Muscle layer of duodenum (tissue), 2 donors: ENCODE results near the gene ASCC1.

Source experiments
- H3K27ac ChIP-seq: one replicate; pipeline ENCODE4 v1.7.0; 2013; ENCODE audit warnings: mild to moderate bottlenecking, low read length
- H3K27me3 ChIP-seq: one replicate; pipeline ENCODE4 v1.7.0; 2013; ENCODE audit warnings: low read depth, mild to moderate bottlenecking, control low read depth, low read length
- H3K36me3 ChIP-seq, 2 donors: one replicate each; pipeline ENCODE4 v1.7.0; 2013; ENCODE audit warnings: low read length in 2 of 2, control low read depth in 1 of 2, mild to moderate bottlenecking in 1 of 2; ENCODE audit not compliant: insufficient read depth in 2 of 2, control insufficient read depth in 1 of 2
- H3K4me1 ChIP-seq, 2 donors: one replicate each; pipeline ENCODE4 v1.7.0; 2013; ENCODE audit warnings: low read length in 2 of 2, mild to moderate bottlenecking in 2 of 2, control low read depth in 1 of 2, moderate library complexity in 1 of 2; ENCODE audit not compliant: insufficient read depth in 2 of 2, control insufficient read depth in 1 of 2
- H3K4me3 ChIP-seq, 2 donors: one replicate each; pipeline ENCODE4 v1.7.0; 2013; ENCODE audit warnings: low read length in 2 of 2, low read depth in 1 of 2, mild to moderate bottlenecking in 1 of 2
- H3K9me3 ChIP-seq, 2 donors: one replicate each; pipeline ENCODE4 v1.7.0; 2013; ENCODE audit warnings: low read length in 2 of 2, control low read depth in 1 of 2, mild to moderate bottlenecking in 1 of 2; ENCODE audit not compliant: control insufficient read depth in 1 of 2
- donor health status: healthy.

Gene ASCC1

GRCh38 chr10:72105710-72106109 is 110.4 kb downstream of the ASCC1 start:
- H3K36me3 ChIP-seq = peaks cover 3 to 12% of the 10 kb centered on the region in 2 donors
- H3K27me3 ChIP-seq = no peaks in the 10 kb centered on the region
- H3K4me3 ChIP-seq = no peak overlapping the region
- no peak overlapping the region for H3K27ac ChIP-seq
- peaks cover 0 to 4% of the 10 kb centered on the region in 2 donors for H3K4me1 ChIP-seq
- no peaks in the 10 kb centered on the region for H3K9me3 ChIP-seq

- peaks cover 0 to 4% of the 10 kb centered on the region in 2 donors for H3K4me1 ChIP-seq
- H3K27ac ChIP-seq = no peak overlapping the region
- peaks cover 3 to 12% of the 10 kb centered on the region in 2 donors for H3K36me3 ChIP-seq
- H3K9me3 ChIP-seq = no peaks in the 10 kb centered on the region
- no peaks in the 10 kb centered on the region for H3K27me3 ChIP-seq
- H3K4me3 ChIP-seq = no peak overlapping the region
These were observed 111.0 kb downstream of the ASCC1 start for GRCh38 chr10:72105098-72105475.

GRCh38 chr10:72104472-72105097 is 111.5 kb downstream of the ASCC1 start:
- Histone ChIP-seq H3K27ac (no peak overlapping the region), H3K27me3 (no peaks in the 10 kb centered on the region), H3K9me3 (no peaks in the 10 kb centered on the region), H3K4me3 (no peak overlapping the region), H3K36me3 (peaks cover 3 to 12% of the 10 kb centered on the region in 2 donors), H3K4me1 (peaks cover 0 to 4% of the 10 kb centered on the region in 2 donors)

GRCh38 chr10:72099600-72099921 is 116.5 kb downstream of the ASCC1 start:
- H3K27ac ChIP-seq = no peak overlapping the region
- no peaks in the 10 kb centered on the region for H3K4me1 ChIP-seq
- H3K9me3 ChIP-seq = no peaks in the 10 kb centered on the region
- no peaks in the 10 kb centered on the region for H3K27me3 ChIP-seq
- no peak overlapping the region for H3K4me3 ChIP-seq
- H3K36me3 ChIP-seq = peaks cover 8 to 20% of the 10 kb centered on the region in 2 donors

- Histone ChIP-seq H3K4me3 (no peak overlapping the region), H3K36me3 (peaks cover 8 to 20% of the 10 kb centered on the region in 2 donors), H3K4me1 (no peaks in the 10 kb centered on the region), H3K27me3 (no peaks in the 10 kb centered on the region), H3K27ac (peak overlapping the region; percentile 67), H3K9me3 (no peaks in the 10 kb centered on the region)
These were observed 117.1 kb downstream of the ASCC1 start for GRCh38 chr10:72098836-72099599.

- H3K27me3 ChIP-seq = no peaks in the 10 kb centered on the region
- H3K9me3 ChIP-seq = no peaks in the 10 kb centered on the region
- no peak overlapping the region for H3K4me3 ChIP-seq
- H3K36me3 ChIP-seq = peaks cover 8 to 18% of the 10 kb centered on the region in 2 donors
- peak overlapping the region; percentile 68 for H3K27ac ChIP-seq
- no peaks in the 10 kb centered on the region for H3K4me1 ChIP-seq
These were observed 117.7 kb downstream of the ASCC1 start for GRCh38 chr10:72098301-72098835.

- H3K9me3 ChIP-seq = no peaks in the 10 kb centered on the region
These were observed 118.4 kb downstream of the ASCC1 start for GRCh38 chr10:72097448-72098300.

GRCh38 chr10:72096115-72097000 is 119.7 kb downstream of the ASCC1 start:
- H3K4me3 ChIP-seq = no peak overlapping the region
- no peaks in the 10 kb centered on the region for H3K9me3 ChIP-seq
- no peaks in the 10 kb centered on the region for H3K4me1 ChIP-seq
- peaks cover 5 to 13% of the 10 kb centered on the region in 2 donors for H3K36me3 ChIP-seq
- H3K27ac ChIP-seq = no peak overlapping the region
- no peaks in the 10 kb centered on the region for H3K27me3 ChIP-seq

More at GRCh38 chr10:72097448-72098300, 118.4 kb downstream of the ASCC1 start:
- no peaks in the 10 kb centered on the region for H3K4me1 ChIP-seq
- no peaks in the 10 kb centered on the region for H3K27me3 ChIP-seq
- H3K27ac ChIP-seq = peak overlapping the region; percentile 68
- H3K4me3 ChIP-seq = no peak overlapping the region
- H3K36me3 ChIP-seq = peaks cover 8 to 23% of the 10 kb centered on the region in 2 donors

- Histone ChIP-seq H3K36me3 (peaks cover 5 to 13% of the 10 kb centered on the region in 2 donors), H3K4me1 (no peaks in the 10 kb centered on the region), H3K4me3 (no peak overlapping the region), H3K9me3 (no peaks in the 10 kb centered on the region), H3K27ac (no peak overlapping the region), H3K27me3 (no peaks in the 10 kb centered on the region)
These were observed 120.9 kb downstream of the ASCC1 start for GRCh38 chr10:72095195-72095594.

- Histone ChIP-seq H3K9me3 (no peaks in the 10 kb centered on the region), H3K36me3 (peaks cover 5 to 13% of the 10 kb centered on the region in 2 donors), H3K27ac (no peak overlapping the region), H3K4me3 (no peak overlapping the region), H3K27me3 (no peaks in the 10 kb centered on the region), H3K4me1 (no peaks in the 10 kb centered on the region)
These were observed 121.5 kb downstream of the ASCC1 start for GRCh38 chr10:72094574-72094973.
